Measurements from ENCODE around the gene ITPKB.
"Not testable (repeated sequence)": the region's sequence is repeated elsewhere in the genome, so short reads cannot be mapped to it uniquely, and the experiment has no call there.

Gene ITPKB

DNA sequence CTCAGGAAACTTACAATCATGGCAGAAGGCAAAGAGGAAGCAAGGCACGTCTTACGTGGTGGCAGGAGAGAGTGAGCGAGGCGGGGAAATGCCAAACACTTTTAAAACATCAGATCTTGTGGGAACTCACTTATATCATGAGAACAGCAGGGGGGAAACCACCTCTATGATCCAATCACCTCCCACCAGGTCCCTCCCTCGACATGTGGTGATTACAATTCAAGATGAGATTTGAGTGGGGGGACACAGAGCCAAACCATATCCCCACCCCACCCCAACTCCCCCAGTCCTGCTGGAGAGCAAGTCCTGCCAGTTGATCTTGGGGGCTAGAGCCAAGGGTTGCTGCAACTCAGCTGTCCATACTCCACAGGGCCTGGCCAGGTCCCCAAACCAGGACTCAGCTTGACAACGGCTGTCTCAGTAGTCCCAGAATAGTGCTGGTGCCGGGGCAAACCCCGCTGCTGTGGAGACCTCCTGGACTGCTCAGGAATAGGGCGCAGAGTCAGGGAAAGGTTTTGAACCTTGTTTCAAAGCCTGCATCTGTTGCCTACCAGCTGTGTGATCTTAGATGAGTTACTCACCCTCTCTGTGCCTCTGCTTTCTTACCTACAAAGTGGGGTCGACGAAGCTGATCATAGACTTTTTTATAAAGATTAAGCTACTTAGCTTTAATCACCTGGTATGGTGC lies 111.0 kb downstream of the ITPKB start:
- in situ Hi-C loops (cut with HindIII; ENCODE audit: low sequenced_read_pairs) = no loop called here

DNA sequence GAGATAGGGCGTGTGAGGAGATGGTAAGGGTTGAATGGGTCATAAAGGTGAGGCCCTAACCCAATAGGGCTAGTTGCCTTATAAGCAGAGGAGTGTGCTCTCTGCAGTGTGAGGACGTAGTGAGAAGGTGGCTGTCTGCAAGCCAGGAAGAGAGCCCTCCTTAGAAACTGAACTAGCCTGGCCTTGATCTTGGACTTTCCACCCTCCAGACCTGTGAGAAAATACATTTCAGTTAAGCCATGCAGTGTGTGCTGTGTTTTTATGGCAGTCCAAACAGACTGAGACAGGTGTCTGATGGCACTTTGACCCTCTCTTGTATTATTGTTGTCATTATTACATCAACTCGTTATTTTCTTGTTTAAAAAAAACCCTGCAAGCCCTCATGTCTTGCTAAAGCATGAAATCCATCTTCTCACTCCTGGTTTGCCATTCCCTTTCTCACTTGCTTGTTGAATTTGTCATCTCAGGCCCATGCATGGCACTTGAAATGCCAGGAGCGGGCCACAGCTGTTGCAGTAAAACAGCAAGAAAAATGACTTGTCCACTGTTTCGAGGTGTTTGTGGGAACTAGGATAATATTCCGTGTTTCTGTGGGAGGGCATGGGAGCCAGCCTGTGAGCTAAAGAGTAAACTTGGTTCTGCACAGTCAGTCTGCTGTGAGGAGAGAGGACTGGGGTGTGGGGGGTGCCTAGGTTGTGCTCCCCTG lies 111.9 kb downstream of the ITPKB start:
- in situ Hi-C loops (cut with HindIII; ENCODE audit: low sequenced_read_pairs) = no loop called here

DNA sequence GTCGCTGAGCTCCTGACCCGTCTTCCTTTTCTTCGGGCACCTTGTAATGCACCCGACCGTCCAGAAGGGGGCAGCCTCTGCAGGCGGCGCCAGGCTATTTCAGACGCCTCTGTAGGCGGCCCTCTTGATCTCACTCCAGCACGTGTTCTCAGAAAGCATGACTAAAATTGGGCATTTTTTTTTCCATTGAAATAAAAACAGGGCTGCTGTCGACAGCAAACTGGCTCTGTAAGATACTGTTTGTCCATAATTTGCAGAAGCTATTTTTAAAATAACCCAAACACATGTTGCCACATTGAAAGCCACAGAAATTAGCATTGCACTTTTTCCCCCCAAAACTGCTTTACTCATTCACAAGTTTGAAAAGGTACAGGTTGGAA lies 112.5 kb downstream of the ITPKB start:
- in situ Hi-C loops (cut with HindIII; ENCODE audit: low sequenced_read_pairs) = no loop called here

DNA sequence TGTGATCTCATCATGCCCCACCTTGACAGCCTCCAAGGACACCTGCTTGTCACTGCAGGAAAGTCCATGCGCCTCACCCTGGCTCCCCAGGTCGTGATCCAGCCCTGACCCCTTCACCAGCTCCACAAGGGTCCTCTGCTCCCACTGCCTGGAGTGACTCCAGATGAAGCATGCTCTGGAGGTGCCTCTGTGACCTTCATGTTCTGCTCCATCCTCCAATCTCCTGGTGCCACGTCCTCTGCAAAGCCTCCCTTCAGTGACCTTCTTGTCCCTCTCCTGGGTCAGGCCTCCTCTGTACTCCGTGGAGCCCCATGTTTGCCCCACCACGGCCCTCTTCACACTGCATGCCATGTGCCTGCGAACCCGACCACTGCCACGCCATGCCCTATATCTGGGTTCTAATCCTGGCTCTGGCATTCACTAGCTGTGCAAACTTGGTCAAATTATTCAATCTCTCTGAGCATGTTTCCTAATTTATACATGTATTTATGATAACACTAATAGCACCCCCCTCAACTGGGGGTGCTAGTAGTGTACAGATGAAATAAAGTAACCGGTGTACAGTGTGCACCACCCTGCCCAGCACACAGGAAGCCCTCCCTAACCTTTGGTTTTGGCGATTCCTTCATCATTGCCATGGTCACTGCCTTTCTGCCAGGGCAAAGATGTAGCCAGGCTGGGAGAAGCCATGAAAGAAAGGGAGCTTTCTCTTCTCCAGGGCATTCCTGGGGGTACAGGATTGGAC lies 113.1 kb downstream of the ITPKB start:
- in situ Hi-C loops (cut with HindIII; ENCODE audit: low sequenced_read_pairs) = no loop called here

DNA sequence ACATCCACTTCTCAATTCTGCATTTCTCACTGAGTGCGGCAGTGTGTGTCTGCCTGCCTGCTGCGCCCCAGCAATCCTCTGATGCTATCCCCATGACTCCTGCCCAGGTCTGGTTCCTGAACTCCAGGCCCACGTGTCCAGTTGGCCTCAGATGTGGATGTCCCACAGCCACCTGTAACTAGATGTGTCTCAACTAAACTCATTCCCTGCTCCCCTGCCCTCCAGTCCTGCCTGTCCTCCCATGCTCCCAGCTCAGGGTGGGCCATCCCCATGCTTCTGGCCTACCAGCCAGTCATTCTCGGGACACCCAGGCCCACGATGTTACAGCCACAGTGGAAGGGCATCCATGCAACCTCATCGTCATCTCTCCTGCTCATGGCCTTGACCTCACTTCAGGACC lies 113.8 kb downstream of the ITPKB start:
- in situ Hi-C loops (cut with HindIII; ENCODE audit: low sequenced_read_pairs) = no loop called here

DNA sequence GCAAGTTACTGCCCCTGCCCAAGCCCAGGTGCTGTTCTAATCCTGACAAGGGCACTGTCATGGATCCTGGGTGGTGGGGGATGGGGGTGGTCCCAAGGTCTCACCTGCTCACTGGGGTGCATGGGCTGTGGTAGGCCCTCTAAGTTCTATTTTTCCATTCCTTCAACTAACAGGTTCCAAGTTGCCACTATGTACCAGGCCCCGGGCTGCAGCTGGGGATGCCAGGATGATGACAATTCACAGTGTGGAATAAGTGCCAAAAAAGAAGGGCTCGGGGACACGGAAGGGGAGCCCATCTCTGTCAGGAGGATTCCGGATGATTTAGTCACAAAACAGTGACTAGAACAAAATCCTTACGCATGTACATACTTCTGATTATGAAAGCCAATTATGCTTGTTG lies 114.6 kb downstream of the ITPKB start:
- in situ Hi-C loops (cut with HindIII; ENCODE audit: low sequenced_read_pairs) = no loop called here

DNA sequence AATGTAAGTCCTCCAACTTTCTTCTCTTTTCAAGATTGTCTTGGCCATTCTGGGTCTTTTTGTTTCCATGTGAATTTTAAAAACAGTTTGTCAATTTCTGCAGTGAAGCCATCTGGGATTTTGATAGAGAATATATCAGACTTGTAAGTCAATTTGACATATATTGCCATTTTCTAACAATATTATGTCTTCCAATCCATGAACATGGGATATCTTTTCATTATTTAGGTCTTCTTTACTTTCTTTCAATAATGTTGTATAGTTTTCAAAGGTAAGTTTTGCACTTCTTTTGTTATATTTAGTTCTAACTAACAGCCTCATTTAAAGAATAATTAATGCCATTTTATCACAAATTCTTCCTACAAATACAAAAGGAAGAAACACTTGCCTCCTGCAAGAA lies 117.1 kb downstream of the ITPKB start:
- in situ Hi-C loops (cut with HindIII; ENCODE audit: low sequenced_read_pairs) = no loop called here

DNA sequence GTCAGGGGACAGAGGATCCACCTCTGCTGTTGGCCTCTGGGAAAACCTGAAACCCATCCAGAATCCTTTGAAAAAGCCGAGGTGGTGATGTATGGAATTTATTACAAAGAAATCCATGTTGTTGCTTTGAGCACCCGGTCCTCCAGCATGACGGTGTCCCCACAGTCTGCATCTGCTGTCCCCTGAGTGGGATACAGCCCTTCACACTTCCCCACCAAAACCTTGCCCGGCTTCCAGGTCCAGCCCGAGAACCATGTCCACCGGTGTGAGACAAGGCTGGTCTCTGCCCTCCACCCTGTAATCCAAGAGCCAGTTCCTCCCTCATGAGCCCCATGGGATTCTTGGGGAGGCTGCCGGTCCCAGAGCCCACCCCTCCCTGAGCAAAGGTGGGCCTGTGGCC lies 120.1 kb downstream of the ITPKB start:
- in situ Hi-C loops (cut with HindIII; ENCODE audit: low sequenced_read_pairs) = no loop called here

DNA sequence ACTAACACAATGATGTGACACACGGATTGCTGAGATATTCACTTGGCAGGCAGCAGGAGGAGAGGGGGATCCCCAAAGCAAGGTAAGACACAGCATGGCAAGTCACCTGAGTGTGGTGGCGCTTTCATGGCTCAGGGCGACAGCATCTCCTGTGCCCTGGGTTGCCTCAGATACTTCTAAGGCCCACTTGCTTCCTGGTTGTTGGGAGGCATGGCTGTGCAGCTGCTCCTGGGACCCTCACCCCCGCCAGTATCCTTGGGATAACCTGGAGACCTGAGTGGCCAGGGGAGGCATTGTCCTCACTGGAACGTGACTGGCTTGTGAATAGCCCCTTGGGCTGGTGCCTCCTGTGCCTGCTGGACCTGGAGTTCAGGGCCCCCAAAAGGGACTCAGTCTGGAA lies 120.7 kb downstream of the ITPKB start:
- in situ Hi-C loops (cut with HindIII; ENCODE audit: low sequenced_read_pairs) = no loop called here

DNA sequence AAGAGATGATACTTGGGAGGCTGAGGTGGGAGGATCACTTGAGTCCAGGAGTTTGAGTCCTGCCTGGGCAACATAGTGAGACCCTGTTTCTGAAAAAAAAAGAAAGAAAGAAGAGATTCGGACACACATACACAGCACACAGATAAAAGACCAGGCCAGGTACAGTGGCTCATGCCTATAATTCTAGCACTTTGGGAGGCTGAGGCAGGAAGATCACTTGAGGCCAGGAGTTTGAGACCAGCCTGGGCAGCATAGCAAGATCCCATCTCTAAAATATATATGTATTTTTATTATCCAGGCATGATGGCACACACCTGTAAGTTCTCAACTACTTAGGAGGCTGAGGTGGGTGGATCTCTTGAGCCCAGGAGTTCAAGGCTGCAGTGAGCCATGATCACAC lies 121.4 kb downstream of the ITPKB start:
- in situ Hi-C loops (cut with HindIII; ENCODE audit: low sequenced_read_pairs) = not testable (repeated sequence)

DNA sequence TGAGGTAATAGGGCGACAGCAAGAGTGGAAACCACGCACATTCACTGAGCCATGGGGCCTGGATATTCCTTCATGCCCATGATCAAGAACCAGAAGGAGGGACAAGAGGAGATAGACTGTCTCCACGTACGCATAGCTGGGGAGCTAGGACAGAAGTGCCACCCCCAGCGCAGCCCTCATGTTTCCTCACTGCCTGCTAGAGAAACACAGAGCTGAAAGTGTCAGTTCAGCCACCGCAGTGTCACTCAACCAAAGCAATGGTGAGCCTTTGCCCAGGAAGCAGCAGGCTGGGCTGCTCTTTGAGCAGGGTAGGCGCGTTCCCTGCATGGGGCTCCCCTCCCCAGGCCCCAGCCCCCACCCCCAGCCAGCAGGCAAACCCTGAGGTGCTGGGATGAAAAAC lies 122.0 kb downstream of the ITPKB start:
- in situ Hi-C loops (cut with HindIII; ENCODE audit: low sequenced_read_pairs) = no loop called here

DNA sequence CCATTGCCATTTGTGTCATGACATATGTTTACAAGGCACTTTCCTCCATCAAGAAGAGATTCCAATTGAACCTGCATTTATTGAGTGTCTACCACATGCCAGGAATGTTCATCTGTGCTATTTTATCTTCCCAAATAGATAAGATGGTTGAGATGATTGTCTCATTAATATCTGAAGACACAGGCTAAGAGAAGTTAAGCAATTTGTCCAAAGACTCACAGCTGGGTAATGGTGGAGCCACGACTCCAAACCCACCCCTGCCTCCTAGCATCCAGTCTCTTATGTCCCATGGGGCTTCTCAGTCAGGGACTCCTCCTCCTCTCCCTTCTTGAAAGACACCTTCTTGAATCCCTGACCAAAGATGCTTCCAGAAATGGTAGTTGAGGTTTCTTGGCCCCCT lies 122.4 kb downstream of the ITPKB start:
- in situ Hi-C loops (cut with HindIII; ENCODE audit: low sequenced_read_pairs) = no loop called here

DNA sequence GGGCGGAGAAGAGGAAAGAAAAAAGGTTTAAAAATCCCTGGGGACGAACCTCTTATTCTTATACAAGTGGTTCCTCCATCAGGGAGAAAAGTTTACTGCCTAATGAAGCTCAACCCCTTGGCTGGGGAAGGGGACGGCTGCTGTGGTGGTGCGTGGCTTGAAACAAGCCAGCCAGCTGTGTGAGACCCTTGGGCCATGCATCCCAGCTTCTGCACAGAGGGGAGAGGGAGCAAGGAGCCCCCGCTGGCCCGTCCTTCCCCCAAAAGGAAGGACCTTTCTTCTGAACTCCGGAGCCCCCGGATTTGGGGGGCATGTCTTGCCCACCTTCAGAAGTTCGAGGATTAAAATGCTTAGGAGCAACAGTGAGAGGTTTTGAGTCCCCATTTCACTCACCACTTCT lies 123.2 kb downstream of the ITPKB start:
- in situ Hi-C loops (cut with HindIII; ENCODE audit: low sequenced_read_pairs) = no loop called here

DNA sequence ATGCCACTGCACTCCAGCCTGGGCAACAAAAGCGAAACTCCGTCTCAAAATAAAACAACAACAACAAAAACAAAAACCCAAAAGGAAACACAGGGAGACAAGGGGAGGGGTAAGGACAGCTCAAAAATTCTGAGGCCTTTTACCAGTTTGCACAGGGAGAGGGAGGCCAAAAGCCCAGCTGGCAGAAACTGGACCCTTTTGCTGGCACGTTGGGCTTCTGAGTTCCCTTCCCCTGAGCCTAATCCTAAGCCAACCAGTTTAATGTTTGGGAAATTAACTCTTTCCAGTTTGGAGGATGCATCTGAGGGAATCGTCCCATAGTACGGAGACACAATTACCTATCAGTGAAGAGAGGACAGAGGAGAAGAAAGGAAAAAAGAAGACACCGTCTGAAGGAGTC lies 127.1 kb downstream of the ITPKB start:
- in situ Hi-C loops (cut with HindIII; ENCODE audit: low sequenced_read_pairs) = not testable (repeated sequence)

DNA sequence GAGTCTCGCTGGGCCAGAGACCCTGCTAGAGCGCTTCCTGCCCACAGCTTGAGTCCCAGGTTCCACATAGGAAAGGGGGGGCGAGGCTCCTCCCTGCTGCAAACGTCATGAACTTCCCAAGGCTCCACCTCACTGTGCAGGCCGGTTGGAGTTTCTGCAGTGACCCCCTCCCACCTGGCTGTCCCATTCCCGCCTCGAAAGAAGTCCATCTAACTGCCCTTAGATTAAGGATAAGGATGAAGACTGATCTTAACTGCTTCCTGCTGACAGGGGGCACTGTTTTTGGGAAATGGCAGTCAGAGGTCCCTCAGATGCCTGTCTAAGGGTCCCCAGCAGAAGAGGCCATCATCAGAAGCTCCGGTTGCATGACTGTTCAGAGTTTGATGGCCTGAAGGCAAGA lies 127.8 kb downstream of the ITPKB start:
- in situ Hi-C loops (cut with HindIII; ENCODE audit: low sequenced_read_pairs) = no loop called here

DNA sequence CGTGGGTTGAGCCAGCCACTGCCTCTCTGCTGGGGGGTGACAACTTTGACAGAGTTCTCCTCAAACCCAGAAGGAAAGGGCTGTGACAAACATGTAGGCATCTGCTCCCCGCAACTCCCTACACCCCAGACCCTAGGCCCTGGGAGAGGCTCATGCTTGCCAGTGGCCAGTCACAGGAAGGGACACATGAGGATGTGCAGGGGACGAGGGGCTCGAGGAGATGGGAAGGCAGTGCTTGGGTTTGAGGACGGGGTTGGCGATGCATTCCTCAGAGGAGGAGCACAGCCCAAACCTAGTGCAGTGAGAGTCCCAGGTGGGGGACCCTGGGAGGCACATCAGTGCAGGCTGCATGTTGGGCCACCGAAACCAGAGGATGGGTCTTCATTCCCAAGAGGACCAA lies 128.4 kb downstream of the ITPKB start:
- in situ Hi-C loops (cut with HindIII; ENCODE audit: low sequenced_read_pairs) = no loop called here

DNA sequence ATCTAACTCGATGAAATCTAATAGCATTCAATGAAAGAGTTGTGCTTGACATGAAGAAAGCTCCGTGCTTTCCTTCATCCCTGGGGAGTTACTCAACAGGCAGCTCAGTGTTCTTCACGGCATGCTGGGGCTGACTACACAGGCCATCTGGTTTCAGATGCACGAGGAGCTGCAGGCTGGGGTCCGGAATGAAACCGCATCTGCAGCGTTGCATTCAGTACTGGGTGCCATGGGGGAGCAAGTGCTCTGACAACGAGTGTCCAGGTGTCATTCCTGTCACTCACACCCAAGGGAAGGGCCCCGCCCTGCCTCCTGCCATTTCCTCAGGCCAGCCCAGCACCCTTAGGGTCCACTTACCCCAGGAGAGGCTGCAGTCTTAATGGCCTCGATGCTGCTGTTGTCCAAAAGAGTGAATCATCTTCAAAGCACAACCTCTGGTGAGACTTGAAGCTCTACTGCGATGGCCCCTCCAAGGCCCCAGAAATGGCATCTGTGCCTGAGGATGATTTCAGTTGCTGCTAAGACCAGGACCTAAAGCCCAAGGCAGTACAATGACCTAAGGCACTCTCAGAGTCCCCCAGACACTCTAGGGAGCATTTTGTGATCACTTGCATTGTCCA lies 129.1 kb downstream of the ITPKB start:
- in situ Hi-C loops (cut with HindIII; ENCODE audit: low sequenced_read_pairs) = loop anchor here (10.0 kb wide), 1 partner anchor 65 kb away; the partner anchor contains the start of gene STUM

DNA sequence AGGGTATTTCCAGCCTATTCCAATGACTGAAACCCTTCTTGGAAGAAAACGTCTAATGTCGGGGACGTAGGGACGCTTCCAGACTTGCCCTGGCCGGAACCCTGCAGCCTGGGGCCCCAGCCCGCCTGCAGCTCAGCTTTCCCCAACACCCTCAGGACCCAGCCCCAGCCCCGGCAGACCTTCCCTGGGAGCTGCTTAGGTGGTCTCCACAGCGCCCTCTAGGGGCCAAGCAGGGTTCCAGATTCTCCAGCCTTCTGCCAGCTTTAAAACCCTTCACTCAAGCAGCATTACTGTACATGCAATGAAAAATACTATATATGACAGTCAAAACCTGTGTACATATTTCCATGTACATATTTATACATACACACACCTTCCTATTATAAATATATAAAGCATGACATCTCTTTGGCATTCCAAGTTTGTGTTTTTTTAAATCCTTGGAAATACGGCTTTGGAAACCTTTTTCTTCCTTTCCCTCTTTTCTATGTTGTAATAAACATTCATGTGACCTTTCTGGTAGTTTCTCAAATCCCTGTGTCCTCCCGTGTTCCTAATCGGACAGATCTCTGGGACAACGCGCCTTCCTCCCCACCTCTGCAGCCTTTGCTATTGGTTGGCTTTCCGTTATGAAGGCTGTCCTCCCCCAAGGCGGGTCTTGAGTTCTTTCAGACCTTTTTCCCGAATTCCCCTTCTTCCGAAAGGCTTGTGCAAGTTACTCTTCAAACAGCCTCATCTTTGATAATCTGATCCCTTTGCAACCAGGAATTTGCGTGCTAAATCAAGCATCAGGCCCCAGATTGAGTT lies 130.2 kb downstream of the ITPKB start:
- in situ Hi-C loops (cut with HindIII; ENCODE audit: low sequenced_read_pairs) = loop anchor here (10.0 kb wide), 1 partner anchor 64 kb away; the partner anchor contains the start of gene STUM

DNA sequence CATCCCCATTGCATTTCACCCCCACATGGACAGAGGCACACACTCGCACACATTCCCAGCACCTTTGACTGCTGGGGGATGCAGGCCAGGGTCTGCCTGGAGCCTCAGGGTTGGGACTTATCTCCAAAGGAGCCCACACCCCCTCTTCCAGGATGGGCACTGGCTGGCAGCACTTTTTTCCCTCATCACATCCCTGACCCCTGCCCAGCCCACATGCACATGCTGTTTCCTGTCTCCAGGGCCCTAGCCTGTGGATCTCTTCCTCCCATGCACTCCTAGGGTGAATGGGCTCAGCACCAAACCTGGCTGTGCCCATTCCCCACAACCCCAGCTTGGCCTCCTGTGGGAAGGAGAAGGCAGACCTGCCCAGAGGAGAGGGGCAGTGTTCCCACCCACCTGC lies 131.3 kb downstream of the ITPKB start:
- in situ Hi-C loops (cut with HindIII; ENCODE audit: low sequenced_read_pairs) = loop anchor here (10.0 kb wide), 1 partner anchor 63 kb away; the partner anchor contains the start of gene STUM

DNA sequence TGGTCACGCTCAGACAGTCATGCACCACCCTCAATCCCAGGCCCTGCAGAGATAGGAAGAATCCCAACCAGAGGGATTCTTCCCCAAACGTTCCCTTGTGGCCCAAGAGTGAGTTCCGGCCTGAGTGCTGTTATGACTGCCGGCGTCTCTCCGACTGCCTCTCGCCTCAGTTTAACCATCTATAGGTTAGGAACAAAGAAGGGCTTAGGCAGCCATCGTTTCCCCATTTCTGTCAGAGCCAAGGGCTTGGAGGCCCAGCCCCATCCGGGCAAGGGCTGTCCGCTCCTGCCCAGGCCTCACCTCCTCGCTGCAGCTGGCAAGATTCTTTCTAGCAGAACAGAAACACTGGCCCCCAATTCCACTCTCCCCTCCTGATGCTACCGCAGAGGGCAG lies 131.8 kb downstream of the ITPKB start:
- in situ Hi-C loops (cut with HindIII; ENCODE audit: low sequenced_read_pairs) = loop anchor here (10.0 kb wide), 1 partner anchor 62 kb away; the partner anchor contains the start of gene STUM

Measured in DLD1 (cell line).